Peyer's patch (tissue), 4 donors: ENCODE results near the gene STK25. TPM values are rescaled to one million over a fixed set of nuclear protein-coding genes. Genes with fewer than 3 reads are reported as not detected.

Experiments used
- DNase-seq, 3 donors: peaks; one replicate each; pipeline ENCODE4 v3.0.0-alpha.2; 2017 to 2019
- H3K27ac ChIP-seq, 4 donors: fragments of 200-600 bp; sonication (generic); one replicate each; pipeline ENCODE4 v1.5.1; 2016 to 2019
- H3K27me3 ChIP-seq, 2 donors: fragments of 200-600 bp; sonication (generic); one replicate each; pipeline ENCODE4 v1.5.1; 2019
- H3K36me3 ChIP-seq, 3 donors: fragments of 200-600 bp; sonication (generic); one replicate each; pipeline ENCODE4 v1.5.1; 2016 to 2019
- H3K4me1 ChIP-seq, 4 donors: fragments of 200-600 bp; sonication (generic); one replicate each; pipeline ENCODE4 v1.5.1; 2016 to 2019
- H3K4me3 ChIP-seq, 4 donors: fragments of 200-600 bp; sonication (generic); 1 replicate in 3 of 4; 2 replicates in 1 of 4; pipeline ENCODE4 v1.5.1; 2016 to 2019; ENCODE audit warnings: mild to moderate bottlenecking in 1 of 4
- H3K9me3 ChIP-seq, 4 donors: fragments of 200-600 bp; sonication (generic); one replicate each; pipeline ENCODE4 v1.5.1; 2016 to 2019; ENCODE audit warnings: mild to moderate bottlenecking in 1 of 4
- POLR2A ChIP-seq, 2 donors: fragments of 450-650 bp; IDR thresholded peaks; one replicate each; pipeline ENCODE4 v1.5.1; 2017; ENCODE audit warnings: antibody characterized with exemption in 2 of 2, mild to moderate bottlenecking in 2 of 2, moderate library complexity in 2 of 2
- total RNA-seq, 4 donors: library from RNA; depleted of rRNA; stranded (reverse); fragments of >200 nt; gene quantifications; one replicate each; pipeline ENCODE4 v1.1.0, GENCODE V29; 2016
- TF ChIP-seq, protein P1 (sequence below), 6 experiments: fragments of 450-650 bp in 4 of 6; fragments of 200-600 bp in 2 of 6; sonication (generic) in 1 of 6; IDR thresholded peaks; one replicate each; pipeline ENCODE4 v1.5.1; 2017 to 2019; ENCODE audit warnings: antibody characterized with exemption in 6 of 6, mild to moderate bottlenecking in 3 of 6, moderate library complexity in 1 of 6

Gene STK25
- total RNA-seq, 4 donors from 2014 or later: 149 to 356 (median 275) TPM

GRCh38 chr2:241483305-241483704 lies 25.1 kb downstream of the STK25 start:
- Histone ChIP-seq H3K4me3 (no peak overlapping the region), H3K9me3 (no peaks in the 10 kb centered on the region), H3K27me3 (no peaks in the 10 kb centered on the region), H3K4me1 (no peaks in the 10 kb centered on the region), H3K27ac (no peak overlapping the region), H3K36me3 (peaks cover 0 to 28% (median 0%) of the 10 kb centered on the region in 3 donors)
- DNase-seq: no peak
- no peak for TF ChIP-seq POLR2A (IDR thresholded peaks at IDR 0.05)
- TF ChIP-seq, protein P1, sequence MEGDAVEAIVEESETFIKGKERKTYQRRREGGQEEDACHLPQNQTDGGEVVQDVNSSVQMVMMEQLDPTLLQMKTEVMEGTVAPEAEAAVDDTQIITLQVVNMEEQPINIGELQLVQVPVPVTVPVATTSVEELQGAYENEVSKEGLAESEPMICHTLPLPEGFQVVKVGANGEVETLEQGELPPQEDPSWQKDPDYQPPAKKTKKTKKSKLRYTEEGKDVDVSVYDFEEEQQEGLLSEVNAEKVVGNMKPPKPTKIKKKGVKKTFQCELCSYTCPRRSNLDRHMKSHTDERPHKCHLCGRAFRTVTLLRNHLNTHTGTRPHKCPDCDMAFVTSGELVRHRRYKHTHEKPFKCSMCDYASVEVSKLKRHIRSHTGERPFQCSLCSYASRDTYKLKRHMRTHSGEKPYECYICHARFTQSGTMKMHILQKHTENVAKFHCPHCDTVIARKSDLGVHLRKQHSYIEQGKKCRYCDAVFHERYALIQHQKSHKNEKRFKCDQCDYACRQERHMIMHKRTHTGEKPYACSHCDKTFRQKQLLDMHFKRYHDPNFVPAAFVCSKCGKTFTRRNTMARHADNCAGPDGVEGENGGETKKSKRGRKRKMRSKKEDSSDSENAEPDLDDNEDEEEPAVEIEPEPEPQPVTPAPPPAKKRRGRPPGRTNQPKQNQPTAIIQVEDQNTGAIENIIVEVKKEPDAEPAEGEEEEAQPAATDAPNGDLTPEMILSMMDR (IDR thresholded peaks at IDR 0.05): no peak

DNA sequence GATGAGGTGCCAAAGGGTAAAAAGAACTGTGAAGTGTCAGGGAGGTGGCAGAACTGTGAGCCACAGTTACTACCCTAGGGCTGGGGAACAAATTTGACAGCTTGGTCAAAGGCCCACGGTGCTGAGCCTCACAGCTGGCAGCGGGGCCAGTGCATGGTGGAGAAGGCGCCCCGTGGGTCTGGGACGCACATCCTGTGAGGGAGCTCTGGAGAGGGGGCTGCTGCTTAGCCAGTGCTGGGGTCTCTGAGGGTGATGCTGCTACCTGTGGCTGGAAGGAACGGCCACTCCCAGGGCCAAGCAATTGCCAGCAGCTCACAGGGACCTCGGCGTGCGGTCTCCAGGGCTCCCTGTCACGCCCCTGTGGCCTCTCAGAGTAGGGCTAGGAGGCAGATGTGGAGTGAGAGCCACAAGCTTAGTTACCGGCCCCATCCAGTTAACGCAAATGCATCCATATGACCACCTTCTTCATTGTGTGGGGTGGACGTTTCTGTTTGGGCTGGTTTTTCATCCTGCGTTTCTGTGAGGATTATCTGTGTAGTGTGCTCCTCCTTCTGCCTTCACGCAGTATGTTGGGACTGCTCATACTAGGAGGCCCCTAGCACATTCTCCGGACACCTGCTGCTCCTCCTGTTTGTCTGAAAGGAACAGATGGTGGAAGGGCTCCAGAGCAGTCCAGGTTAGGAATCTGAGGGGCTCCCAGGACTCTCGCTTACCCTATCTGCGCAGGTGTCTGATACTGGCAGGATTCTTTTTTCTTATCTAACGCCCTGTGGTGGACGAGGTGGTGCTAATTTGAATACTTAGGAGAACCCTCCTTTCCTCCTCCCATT lies 26.0 kb downstream of the STK25 start:
- Histone ChIP-seq H3K27me3 (no peaks in the 10 kb centered on the region), H3K4me3 (no peak overlapping the region), H3K27ac (no peak overlapping the region), H3K36me3 (peaks cover 0 to 32% (median 0%) of the 10 kb centered on the region in 3 donors), H3K4me1 (no peaks in the 10 kb centered on the region), H3K9me3 (no peaks in the 10 kb centered on the region)
- no peak for DNase-seq
- TF ChIP-seq, protein P1 (IDR thresholded peaks at IDR 0.05): no peak
- no peak for TF ChIP-seq POLR2A (IDR thresholded peaks at IDR 0.05)

DNA sequence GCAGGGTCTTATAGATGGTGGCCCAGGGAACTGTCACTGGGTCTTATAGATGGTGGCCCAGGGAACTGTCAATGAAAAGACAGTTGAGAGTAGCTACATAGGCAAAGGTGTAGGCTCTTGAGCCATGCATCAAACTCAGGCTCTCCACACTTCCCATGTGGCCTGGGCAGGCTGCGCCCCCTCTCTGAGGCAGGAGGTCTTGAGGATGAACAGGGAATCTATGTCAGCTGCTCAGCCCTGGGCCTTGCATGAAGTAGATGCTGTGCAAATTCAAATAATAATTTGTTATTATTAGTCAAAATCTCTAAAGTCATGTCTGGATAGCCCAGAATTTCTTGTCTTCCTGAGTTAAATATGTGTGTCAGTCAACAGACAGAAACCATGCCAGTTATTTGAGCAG lies 26.7 kb downstream of the STK25 start:
- H3K4me3 ChIP-seq: no peak overlapping the region
- no peaks in the 10 kb centered on the region for H3K4me1 ChIP-seq
- DNase-seq: no peak
- no peaks in the 10 kb centered on the region for H3K27me3 ChIP-seq
- H3K27ac ChIP-seq: no peak overlapping the region
- TF ChIP-seq, protein P1 (IDR thresholded peaks at IDR 0.05): no peak
- TF ChIP-seq POLR2A (IDR thresholded peaks at IDR 0.05): no peak
- peaks cover 0 to 32% (median 0%) of the 10 kb centered on the region in 3 donors for H3K36me3 ChIP-seq
- no peaks in the 10 kb centered on the region for H3K9me3 ChIP-seq

DNA sequence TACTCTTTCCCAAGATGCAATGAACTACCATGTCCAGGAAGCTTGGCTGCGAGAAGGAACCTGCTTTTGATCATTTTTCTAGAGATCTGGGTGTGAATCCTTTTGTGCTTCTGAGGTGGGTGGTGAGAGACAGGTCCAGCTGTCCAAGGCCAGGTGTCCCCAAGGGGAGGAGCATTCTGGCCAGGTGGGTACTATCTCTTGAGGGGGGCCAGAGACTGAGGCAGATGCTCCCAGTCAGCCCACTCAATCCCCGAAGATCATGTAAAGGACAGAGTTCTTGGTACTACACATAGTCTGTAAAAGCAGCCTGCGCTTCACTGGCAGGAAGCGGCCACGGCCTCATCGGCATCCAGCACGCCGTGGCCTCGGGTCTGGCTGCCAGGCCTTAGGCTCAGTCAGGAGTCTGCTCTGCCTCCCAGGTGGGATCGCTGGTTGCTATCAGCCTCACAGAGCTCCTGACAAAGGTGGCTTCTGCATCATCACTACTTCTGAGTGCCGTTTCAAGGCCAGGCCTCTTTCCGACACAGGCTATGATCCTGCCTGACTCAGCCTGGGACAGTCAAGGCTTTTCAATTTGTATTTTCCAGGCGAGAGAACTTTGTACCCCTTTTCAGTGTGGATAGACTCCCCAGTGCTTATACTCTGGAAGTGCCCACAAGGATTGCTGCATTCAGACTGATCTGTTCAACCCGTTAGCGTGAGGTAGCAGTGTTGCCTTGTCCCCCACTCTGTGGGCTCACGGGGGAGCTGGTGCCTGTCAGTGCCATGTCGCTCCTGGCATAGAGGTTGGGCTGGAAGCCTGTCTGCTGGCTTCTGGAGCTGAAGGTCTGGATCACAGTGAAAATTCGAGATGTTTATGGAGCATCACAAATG lies 29.1 kb downstream of the STK25 start:
- TF ChIP-seq POLR2A (IDR thresholded peaks at IDR 0.05): no peak
- TF ChIP-seq, protein P1 (IDR thresholded peaks at IDR 0.05): no peak
- Histone ChIP-seq H3K4me3 (no peak overlapping the region), H3K4me1 (no peaks in the 10 kb centered on the region), H3K27ac (no peak overlapping the region), H3K36me3 (peaks cover 0 to 28% (median 0%) of the 10 kb centered on the region in 3 donors), H3K9me3 (no peaks in the 10 kb centered on the region), H3K27me3 (no peaks in the 10 kb centered on the region)
- DNase-seq: no peak

DNA sequence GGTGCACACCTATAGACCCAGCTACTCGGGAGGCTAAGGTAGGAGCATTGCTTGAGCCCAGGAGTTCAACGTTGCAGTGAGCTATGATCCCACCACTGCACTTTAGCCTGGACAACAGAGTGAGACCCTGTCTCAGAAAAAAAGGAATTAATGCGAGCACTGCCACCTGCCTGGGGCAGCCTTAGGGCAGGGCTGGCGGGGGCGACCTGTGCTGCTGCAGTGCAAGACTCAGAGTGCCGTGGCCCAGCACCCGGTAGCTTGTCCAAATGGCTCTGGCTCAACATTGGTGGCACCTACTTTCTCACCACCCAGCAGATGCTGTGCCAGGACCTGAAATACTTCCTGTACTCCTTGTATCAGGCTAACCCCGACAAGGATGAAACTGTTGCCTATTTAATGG lies 30.2 kb downstream of the STK25 start:
- no peak overlapping the region for H3K4me3 ChIP-seq
- no peak for TF ChIP-seq POLR2A (IDR thresholded peaks at IDR 0.05)
- TF ChIP-seq, protein P1 (IDR thresholded peaks at IDR 0.05): no peak
- no peaks in the 10 kb centered on the region for H3K27me3 ChIP-seq
- no peaks in the 10 kb centered on the region for H3K9me3 ChIP-seq
- no peak overlapping the region for H3K27ac ChIP-seq
- no peak for DNase-seq
- no peaks in the 10 kb centered on the region for H3K4me1 ChIP-seq
- peaks cover 0 to 17% (median 0%) of the 10 kb centered on the region in 3 donors for H3K36me3 ChIP-seq
